Vagina (tissue), 2 donors: ENCODE measurements around the gene NSD2. TPM values are rescaled to one million over a fixed set of nuclear protein-coding genes. Genes with fewer than 3 reads are reported as not detected.

ENCODE experiments used
- DNase-seq, 2 donors: peaks; one replicate each; pipeline ENCODE4 v3.0.0-alpha.2; 2017; ENCODE audit errors: extremely low spot score in 2 of 2
- H3K27ac ChIP-seq: fragments of 200-600 bp; sonication (generic); one replicate; pipeline ENCODE4 v1.5.1; 2019
- H3K27me3 ChIP-seq: fragments of 200-600 bp; sonication (generic); one replicate; pipeline ENCODE4 v1.5.1; 2019
- H3K36me3 ChIP-seq, 2 donors: fragments of 200-600 bp; sonication (generic); one replicate each; pipeline ENCODE4 v1.5.1; 2017 to 2019
- H3K4me1 ChIP-seq: fragments of 200-600 bp; sonication (generic); one replicate; pipeline ENCODE4 v1.5.1; 2019
- H3K4me3 ChIP-seq, 2 donors: fragments of 200-600 bp; sonication (generic); 1 replicate in 1 of 2; 2 replicates in 1 of 2; pipeline ENCODE4 v1.5.1; 2016 to 2019
- H3K9me3 ChIP-seq: fragments of 200-600 bp; sonication (generic); one replicate; pipeline ENCODE4 v1.5.1; 2019
- CTCF ChIP-seq, 3 experiments: fragments of 450-650 bp in 2 of 3; fragments of 200-600 bp in 1 of 3; sonication (generic) in 1 of 3; IDR thresholded peaks; one replicate each; pipeline ENCODE4 v1.5.1; 2017 to 2019; ENCODE audit warnings: antibody characterized with exemption in 3 of 3, mild to moderate bottlenecking in 2 of 3, moderate library complexity in 2 of 3
- POLR2A ChIP-seq, 2 donors: fragments of 450-650 bp; IDR thresholded peaks; one replicate each; pipeline ENCODE4 v1.6.1; 2017; ENCODE audit warnings: antibody characterized with exemption in 2 of 2, mild to moderate bottlenecking in 2 of 2, moderate library complexity in 2 of 2
- POLR2AphosphoS5 ChIP-seq, 2 donors: sonication (generic); formaldehyde crosslinking; IDR thresholded peaks; one replicate each; pipeline ENCODE4 v1.9.0; 2017; ENCODE audit warnings: antibody characterized with exemption in 2 of 2, mild to moderate bottlenecking in 2 of 2, low read depth in 1 of 2; ENCODE audit not compliant: insufficient read depth in 1 of 2
- intact Hi-C: fragments of 100-400 bp; cut with DNase I; formaldehyde crosslinking; loops from one replicate; pipeline ENCODE4 v1.15.1; 2023
- total RNA-seq: library from RNA; depleted of rRNA; stranded (reverse); fragments of >200 nt; gene quantifications from one replicate; pipeline ENCODE4 v1.2.3, GENCODE V29; 2016

The NSD2 gene
- total RNA-seq, 1 donor from 2014 or later, result 38.5 TPM

- Histone ChIP-seq H3K9me3 (no peaks in the 10 kb centered on the region), H3K36me3 (no peaks in the 10 kb centered on the region), H3K27ac (peak overlapping the region; percentile 66), H3K4me3 (peak overlapping the region; percentile 75 to 93), H3K27me3 (no peaks in the 10 kb centered on the region), H3K4me1 (peaks cover 46% of the 10 kb centered on the region)
- TF ChIP-seq CTCF (IDR thresholded peaks at IDR 0.05), result no peak
- no peak for TF ChIP-seq POLR2A (IDR thresholded peaks at IDR 0.05)
- no peak for TF ChIP-seq POLR2AphosphoS5 (IDR thresholded peaks at IDR 0.05; ENCODE audit: insufficient read depth in 1 of 2, low read depth in 1 of 2)
- intact Hi-C loops, result no loop called here
- DNase-seq, result no peak
These were observed 14.1 kb upstream of the NSD2 start for GRCh38 chr4:1856943-1857699.

GRCh38 chr4:1857931-1858330 is 13.3 kb upstream of the NSD2 start:
- no peak overlapping the region for H3K4me3 ChIP-seq
- H3K36me3 ChIP-seq, result no peaks in the 10 kb centered on the region
- H3K4me1 ChIP-seq, result peaks cover 44% of the 10 kb centered on the region
- H3K27me3 ChIP-seq, result no peaks in the 10 kb centered on the region
- no peak for DNase-seq
- H3K27ac ChIP-seq, result no peak overlapping the region
- no peaks in the 10 kb centered on the region for H3K9me3 ChIP-seq
- intact Hi-C loops, result no loop called here
- TF ChIP-seq POLR2AphosphoS5 (IDR thresholded peaks at IDR 0.05; ENCODE audit: insufficient read depth in 1 of 2, low read depth in 1 of 2) (no peak), CTCF (IDR thresholded peaks at IDR 0.05) (no peak), POLR2A (IDR thresholded peaks at IDR 0.05) (no peak)

GRCh38 chr4:1859389-1859753 is 11.8 kb upstream of the NSD2 start:
- H3K27ac ChIP-seq, result no peak overlapping the region
- no peak for DNase-seq
- no peaks in the 10 kb centered on the region for H3K27me3 ChIP-seq
- peaks cover 34% of the 10 kb centered on the region for H3K4me1 ChIP-seq
- intact Hi-C loops, result no loop called here
- no peak for TF ChIP-seq POLR2A (IDR thresholded peaks at IDR 0.05)
- no peak for TF ChIP-seq CTCF (IDR thresholded peaks at IDR 0.05)
- TF ChIP-seq POLR2AphosphoS5 (IDR thresholded peaks at IDR 0.05; ENCODE audit: insufficient read depth in 1 of 2, low read depth in 1 of 2), result no peak
- H3K9me3 ChIP-seq, result no peaks in the 10 kb centered on the region
- no peak overlapping the region for H3K4me3 ChIP-seq
- no peaks in the 10 kb centered on the region for H3K36me3 ChIP-seq

- no peak for DNase-seq
- H3K9me3 ChIP-seq, result no peaks in the 10 kb centered on the region
- TF ChIP-seq POLR2A (IDR thresholded peaks at IDR 0.05) (no peak), CTCF (IDR thresholded peaks at IDR 0.05) (no peak), POLR2AphosphoS5 (IDR thresholded peaks at IDR 0.05; ENCODE audit: insufficient read depth in 1 of 2, low read depth in 1 of 2) (no peak)
- no peaks in the 10 kb centered on the region for H3K36me3 ChIP-seq
- H3K4me3 ChIP-seq, result no peak overlapping the region
- no peak overlapping the region for H3K27ac ChIP-seq
- H3K27me3 ChIP-seq, result no peaks in the 10 kb centered on the region
- intact Hi-C loops, result no loop called here
- peaks cover 15% of the 10 kb centered on the region for H3K4me1 ChIP-seq
These were observed 8.9 kb upstream of the NSD2 start for GRCh38 chr4:1862055-1862911.

- no peak for DNase-seq
- no peaks in the 10 kb centered on the region for H3K27me3 ChIP-seq
- H3K4me1 ChIP-seq, result peaks cover 9% of the 10 kb centered on the region
- TF ChIP-seq POLR2AphosphoS5 (IDR thresholded peaks at IDR 0.05; ENCODE audit: insufficient read depth in 1 of 2, low read depth in 1 of 2), result no peak
- H3K36me3 ChIP-seq, result no peaks in the 10 kb centered on the region
- no peaks in the 10 kb centered on the region for H3K9me3 ChIP-seq
- intact Hi-C loops, result no loop called here
- H3K4me3 ChIP-seq, result no peak overlapping the region
- H3K27ac ChIP-seq, result no peak overlapping the region
These were observed 8.3 kb upstream of the NSD2 start for GRCh38 chr4:1862961-1863296.
